GM18861 (cell line): ENCODE data around the gene LCE3D.
"Not testable (repeated sequence)": the region's sequence is repeated elsewhere in the genome, so short reads cannot be mapped to it uniquely, and the experiment has no call there.

Experiments used
- ATAC-seq: cut with Tn5 transposase; IDR thresholded peaks from one replicate; pipeline ENCODE4 v1.9.1; 2021; ENCODE audit not compliant: unreplicated experiment

LCE3D gene

GRCh38 chr1:152580433-152580832 lies at the start of gene LCE3D:
LCE3D (minus strand) TSS chr1:152580516; CDS start chr1:152579936, 580 bp downstream.
- ATAC-seq: no peak

GRCh38 chr1:152626744-152627143 lies 46.4 kb upstream of the LCE3D start:
- no peak for ATAC-seq

- no peak for ATAC-seq
These were observed 43.0 kb upstream of the LCE3D start for GRCh38 chr1:152623203-152623844.

- ATAC-seq: no peak
These were observed 42.5 kb upstream of the LCE3D start, which contains the start of gene LCE3A for GRCh38 chr1:152622803-152623202. LCE3A (minus strand) TSS chr1:152623103; CDS start chr1:152623103, 0 bp downstream.

- ATAC-seq: no peak
These were observed 41.7 kb upstream of the LCE3D start for GRCh38 chr1:152621993-152622392.

- no peak for ATAC-seq
These were observed 33.2 kb upstream of the LCE3D start, which contains the start of gene LCE3B for GRCh38 chr1:152613511-152613910. LCE3B (plus strand) TSS chr1:152613811; CDS start chr1:152613811, 0 bp downstream.

GRCh38 chr1:152599934-152600333 lies 19.6 kb upstream of the LCE3D start, which contains the start of gene LCE3C:
LCE3C (plus strand) TSS chr1:152600234; CDS start chr1:152600732, 498 bp downstream.
- no peak for ATAC-seq

- no peak for ATAC-seq
These were observed 16.7 kb upstream of the LCE3D start for GRCh38 chr1:152596986-152597385.

- no peak for ATAC-seq
These were observed 5.3 kb upstream of the LCE3D start for GRCh38 chr1:152585586-152585985.

- no peak for ATAC-seq
These were observed 2.3 kb upstream of the LCE3D start for GRCh38 chr1:152582647-152583046.

GRCh38 chr1:152579526-152579925 lies 790 bp downstream of the LCE3D start:
- not testable (repeated sequence) for ATAC-seq

- ATAC-seq: no peak
These were observed 3.1 kb downstream of the LCE3D start for GRCh38 chr1:152577168-152577567.

GRCh38 chr1:152566681-152567080 lies 13.6 kb downstream of the LCE3D start, which contains the start of gene LCE3E:
LCE3E (minus strand) TSS chr1:152566780; CDS start chr1:152566208, 572 bp downstream.
- ATAC-seq: no peak

- no peak for ATAC-seq
These were observed 14.6 kb downstream of the LCE3D start for GRCh38 chr1:152565535-152566215.

- ATAC-seq: no peak
These were observed 15.2 kb downstream of the LCE3D start for GRCh38 chr1:152565115-152565514.

GRCh38 chr1:152548358-152548757 lies 32.0 kb downstream of the LCE3D start:
- ATAC-seq: not testable (repeated sequence)

GRCh38 chr1:152546704-152547103 lies 33.6 kb downstream of the LCE3D start:
- no peak for ATAC-seq

GRCh38 chr1:152543820-152544219 lies 36.5 kb downstream of the LCE3D start:
- ATAC-seq: no peak

- no peak for ATAC-seq
These were observed 40.4 kb downstream of the LCE3D start for GRCh38 chr1:152539901-152540300.

GRCh38 chr1:152537496-152537895 lies 42.8 kb downstream of the LCE3D start:
- no peak for ATAC-seq

- ATAC-seq: no peak
These were observed 44.5 kb downstream of the LCE3D start for GRCh38 chr1:152535774-152536173.

- ATAC-seq: no peak
These were observed 46.9 kb downstream of the LCE3D start for GRCh38 chr1:152533327-152533938.
